HepG2 (cell line): ENCODE results near the gene NUBP2. TPM values are rescaled to one million over a fixed set of nuclear protein-coding genes. Genes with fewer than 3 reads are reported as not detected.

Source experiments
- GTF2F1 ChIP-seq: fragments of 150-350 bp; IDR thresholded peaks from 2 replicates; pipeline ENCODE4 v1.6.1; 2014; ENCODE audit warnings: low read length
- HIVEP1 ChIP-seq: sonication (generic); formaldehyde crosslinking; IDR thresholded peaks from 2 replicates; pipeline ENCODE4 v1.4.0; 2020; ENCODE audit warnings: mild to moderate bottlenecking, missing genetic modification reagents
- HOXD1 ChIP-seq: sonication (generic); formaldehyde crosslinking; IDR thresholded peaks from 2 replicates; pipeline ENCODE4 v1.5.0; 2020; ENCODE audit warnings: missing genetic modification reagents
- MAFG ChIP-seq: sonication (generic); formaldehyde crosslinking; IDR thresholded peaks from 2 replicates; pipeline ENCODE4 v1.5.1; 2020; ENCODE audit warnings: mild to moderate bottlenecking, missing genetic modification reagents
- MNT ChIP-seq: fragments of 450-650 bp; IDR thresholded peaks from 2 replicates; pipeline ENCODE4 v1.6.1; 2016
- NFATC3 ChIP-seq: sonication (generic); formaldehyde crosslinking; IDR thresholded peaks from 2 replicates; pipeline ENCODE4 v1.5.1; 2020; ENCODE audit warnings: mild to moderate bottlenecking, missing genetic modification reagents
- SIX1 ChIP-seq: sonication (generic); formaldehyde crosslinking; IDR thresholded peaks from 2 replicates; pipeline ENCODE4 v1.4.0; 2020; ENCODE audit warnings: missing genetic modification reagents, borderline replicate concordance
- TAF1 ChIP-seq: sonication (generic); formaldehyde crosslinking; IDR thresholded peaks from 2 replicates; pipeline ENCODE4 v1.4.0; 2020; ENCODE audit warnings: missing genetic modification reagents
- THAP7 ChIP-seq: sonication (generic); formaldehyde crosslinking; IDR thresholded peaks from 2 replicates; pipeline ENCODE4 v1.8.1; 2023; ENCODE audit warnings: mild to moderate bottlenecking, missing genetic modification reagents
- THYN1 ChIP-seq: sonication (generic); formaldehyde crosslinking; IDR thresholded peaks from 2 replicates; pipeline ENCODE4 v1.8.1; 2023; ENCODE audit warnings: low read depth, mild to moderate bottlenecking, moderate library complexity, missing genetic modification reagents, borderline replicate concordance
- XRCC5 ChIP-seq: fragments of 200-400 bp; formaldehyde crosslinking; optimal IDR thresholded peaks from 2 replicates; pipeline ENCODE3; 2017; ENCODE audit warnings: mild to moderate bottlenecking, low read length
- ZBTB34 ChIP-seq: sonication (generic); formaldehyde crosslinking; IDR thresholded peaks from 2 replicates; pipeline ENCODE4 v1.8.0; 2022; ENCODE audit warnings: mild to moderate bottlenecking, missing genetic modification reagents
- ZMYM2 ChIP-seq: sonication (generic); formaldehyde crosslinking; IDR thresholded peaks from 2 replicates; pipeline ENCODE4 v1.8.0; 2022; ENCODE audit warnings: mild to moderate bottlenecking, missing genetic modification reagents
- ZNF124 ChIP-seq: sonication (generic); formaldehyde crosslinking; IDR thresholded peaks from 2 replicates; pipeline ENCODE4 v1.4.0; 2020; ENCODE audit warnings: missing genetic modification reagents
- ZNF276 ChIP-seq: sonication (generic); formaldehyde crosslinking; IDR thresholded peaks from 2 replicates; pipeline ENCODE4 v1.4.0; 2020; ENCODE audit warnings: mild to moderate bottlenecking, low read depth, missing genetic modification reagents
- ZNF512 ChIP-seq: sonication (generic); formaldehyde crosslinking; IDR thresholded peaks from 2 replicates; pipeline ENCODE4 v1.4.0; 2020; ENCODE audit warnings: mild to moderate bottlenecking, missing genetic modification reagents
- ZNF607 ChIP-seq: sonication (generic); formaldehyde crosslinking; IDR thresholded peaks from 2 replicates; pipeline ENCODE4 v1.5.1; 2020; ENCODE audit warnings: missing genetic modification reagents, mild to moderate bottlenecking, borderline replicate concordance
- ZNF850 ChIP-seq: sonication (generic); formaldehyde crosslinking; conservative IDR thresholded peaks from 2 replicates; pipeline ENCODE4 v1.9.0; 2021; ENCODE audit warnings: mild to moderate bottlenecking, missing genetic modification reagents
- ZXDC ChIP-seq: sonication (generic); formaldehyde crosslinking; IDR thresholded peaks from 2 replicates; pipeline ENCODE4 v1.5.0; 2020; ENCODE audit warnings: mild to moderate bottlenecking, missing genetic modification reagents
- polyA plus RNA-seq, 8 experiments: library from polyadenylated mRNA; depleted of rRNA in 3 of 8; stranded (reverse) in 7 of 8; unstranded in 1 of 8; fragments of >200 nt; fragmentation: Illumina TruSeq in 4 of 8; extraction: Trizol in 4 of 8; gene quantifications; 2 replicates each; pipeline versions ENCODE4 v1.2.1 to v1.2.3, GENCODE V29; 2011 to 2016; ENCODE audit warnings: low read depth in 4 of 8, missing spikeins in 1 of 8, mixed read lengths in 1 of 8; ENCODE audit not compliant: insufficient read depth in 1 of 8
- total RNA-seq, 5 experiments: library from RNA; depleted of rRNA; stranded (reverse); fragments of >200 nt; fragmentation: Illumina TruSeq; extraction: Trizol; gene quantifications; 2 replicates each; pipeline ENCODE4 v1.2.3, GENCODE V29; 2016; ENCODE audit warnings: low read depth in 1 of 5

NUBP2 gene
- total and polyA plus RNA-seq, 2 of the 13 experiments (the other 11 are each of a cell fraction or from before 2014, with no cell fraction given), result 25.7 to 61.5 TPM

- TF ChIP-seq ZNF512 (CRISPR knock-in tag), result no peak
- TF ChIP-seq ZNF850, result no peak; the same call in 1 of the 2 replicates
- peak; percentile 85; the same call in 1 of the 2 replicates for TF ChIP-seq ZXDC
- TF ChIP-seq MNT, result no peak; the same call in 1 of the 2 replicates
- TF ChIP-seq ZMYM2, result 0 out of 2 replicates have a peak, but pooled peaks have one; percentile 51
- peak; percentile 57; the same call in 1 of the 2 replicates for TF ChIP-seq ZNF124
- TF ChIP-seq HOXD1 (CRISPR knock-in tag), result peak; percentile 66; the same call in 1 of the 2 replicates
- peak; percentile 46; the same call in 1 of the 2 replicates for TF ChIP-seq ZNF276 (CRISPR knock-in tag)
- TF ChIP-seq THAP7 (CRISPR knock-in tag), result no peak
- TF ChIP-seq ZBTB34 (CRISPR knock-in tag), result peak; percentile 48; the same call in 1 of the 2 replicates
- TF ChIP-seq MAFG (CRISPR knock-in tag), result no peak
- TF ChIP-seq TAF1 (CRISPR knock-in tag), result peak; percentile 99
- TF ChIP-seq XRCC5, result peak; percentile 69
- 0 out of 2 replicates have a peak, but pooled peaks have one; percentile 12 for TF ChIP-seq HIVEP1 (CRISPR knock-in tag)
- TF ChIP-seq NFATC3 (CRISPR knock-in tag), result no peak
- no peak for TF ChIP-seq THYN1
- TF ChIP-seq SIX1, result no peak
- no peak for TF ChIP-seq GTF2F1
- TF ChIP-seq ZNF607, result no peak; the same call in 1 of the 2 replicates
Measured at GRCh38 chr16:1772908-1773702, 9.7 kb upstream of the NUBP2 start, which contains the start of gene MRPS34 (continued).
